MG63 (cell line): Measurements from ENCODE around the gene SMG1. TPM values are rescaled to one million over a fixed set of nuclear protein-coding genes. Genes with fewer than 3 reads are reported as not detected.
"Not testable (repeated sequence)": the region's sequence is repeated elsewhere in the genome, so short reads cannot be mapped to it uniquely, and the experiment has no call there.

Source experiments
- DNase-seq: peaks from one replicate; pipeline ENCODE4 v3.0.0-alpha.2; 2020
- H3K27me3 ChIP-seq: fragments of 250-450 bp; sonication (Bioruptor Pico); 2 replicates; pipeline ENCODE4 v1.5.1; 2020; ENCODE audit warnings: mild to moderate bottlenecking, moderate library complexity
- H3K36me3 ChIP-seq: fragments of 250-450 bp; sonication (Bioruptor Pico); 2 replicates; pipeline ENCODE4 v1.5.1; 2020; ENCODE audit warnings: mild to moderate bottlenecking, moderate library complexity
- H3K4me3 ChIP-seq: fragments of 250-450 bp; sonication (Bioruptor Pico); 2 replicates; pipeline ENCODE4 v1.5.1; 2020; ENCODE audit warnings: mild to moderate bottlenecking, moderate library complexity
- H3K9me3 ChIP-seq: fragments of 250-450 bp; sonication (Bioruptor Pico); 2 replicates; pipeline ENCODE4 v1.5.1; 2020; ENCODE audit warnings: mild to moderate bottlenecking, moderate library complexity
- total RNA-seq: library from RNA; depleted of rRNA; stranded (reverse); fragments of >200 nt; shearing (Covaris generic); gene quantifications from 2 replicates; pipeline ENCODE4 v1.2.3, GENCODE V29; 2014; ENCODE audit warnings: low replicate concordance

The SMG1 gene
- total RNA-seq, 1 experiment from 2014 or later: 15.3 TPM

DNA sequence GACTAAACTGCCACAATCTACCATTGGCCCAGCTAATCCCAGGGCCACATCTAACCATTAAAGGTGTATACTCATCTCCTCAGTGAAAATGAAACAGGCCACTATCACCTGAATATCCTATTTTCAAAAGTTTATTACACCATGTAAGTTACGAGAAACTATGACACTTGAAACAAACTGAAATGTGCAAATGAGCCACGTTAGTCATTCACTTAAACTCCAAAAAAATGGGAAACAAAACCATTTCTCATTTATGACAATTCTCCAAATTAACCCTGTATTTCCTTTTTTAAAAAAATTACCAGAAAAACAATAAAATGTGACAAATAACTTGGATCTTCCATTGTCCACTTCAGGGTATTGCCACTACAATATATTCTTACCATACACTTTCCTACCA lies 41.8 kb downstream of the SMG1 start:
- not testable (repeated sequence) for H3K27me3 ChIP-seq, H3K4me3 ChIP-seq, DNase-seq, H3K9me3 ChIP-seq
- peaks cover 43% of the 10 kb centered on the region for H3K36me3 ChIP-seq

- H3K9me3 ChIP-seq, DNase-seq, H3K27me3 ChIP-seq, H3K4me3 ChIP-seq: not testable (repeated sequence)
- peaks cover 39% of the 10 kb centered on the region for H3K36me3 ChIP-seq
Measured at GRCh38 chr16:18877734-18878133, 48.5 kb downstream of the SMG1 start.

DNA sequence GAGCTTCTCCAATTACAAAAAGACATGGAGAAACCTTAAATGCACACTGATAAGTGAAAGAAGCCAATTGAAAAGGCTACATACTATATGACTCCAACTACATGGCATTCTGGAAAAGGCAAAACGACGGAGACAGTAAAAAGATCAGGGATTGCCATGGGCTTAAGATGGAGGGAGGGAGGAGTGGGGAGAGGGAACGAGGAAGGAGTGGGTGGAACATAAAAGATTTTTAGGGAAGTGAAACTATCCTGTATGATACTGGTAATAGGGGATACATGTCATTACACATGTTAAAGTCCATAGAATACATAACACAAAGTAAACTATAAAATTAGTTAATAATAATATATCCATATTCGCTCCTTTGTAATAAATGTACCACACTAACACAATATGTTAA lies 48.9 kb downstream of the SMG1 start:
- not testable (repeated sequence) for H3K4me3 ChIP-seq, H3K27me3 ChIP-seq, DNase-seq, H3K9me3 ChIP-seq
- peaks cover 37% of the 10 kb centered on the region for H3K36me3 ChIP-seq

- not testable (repeated sequence) for H3K27me3 ChIP-seq, H3K9me3 ChIP-seq, DNase-seq, H3K4me3 ChIP-seq
- H3K36me3 ChIP-seq: peaks cover 33% of the 10 kb centered on the region
Measured at GRCh38 chr16:18876301-18876700, 49.9 kb downstream of the SMG1 start.

DNA sequence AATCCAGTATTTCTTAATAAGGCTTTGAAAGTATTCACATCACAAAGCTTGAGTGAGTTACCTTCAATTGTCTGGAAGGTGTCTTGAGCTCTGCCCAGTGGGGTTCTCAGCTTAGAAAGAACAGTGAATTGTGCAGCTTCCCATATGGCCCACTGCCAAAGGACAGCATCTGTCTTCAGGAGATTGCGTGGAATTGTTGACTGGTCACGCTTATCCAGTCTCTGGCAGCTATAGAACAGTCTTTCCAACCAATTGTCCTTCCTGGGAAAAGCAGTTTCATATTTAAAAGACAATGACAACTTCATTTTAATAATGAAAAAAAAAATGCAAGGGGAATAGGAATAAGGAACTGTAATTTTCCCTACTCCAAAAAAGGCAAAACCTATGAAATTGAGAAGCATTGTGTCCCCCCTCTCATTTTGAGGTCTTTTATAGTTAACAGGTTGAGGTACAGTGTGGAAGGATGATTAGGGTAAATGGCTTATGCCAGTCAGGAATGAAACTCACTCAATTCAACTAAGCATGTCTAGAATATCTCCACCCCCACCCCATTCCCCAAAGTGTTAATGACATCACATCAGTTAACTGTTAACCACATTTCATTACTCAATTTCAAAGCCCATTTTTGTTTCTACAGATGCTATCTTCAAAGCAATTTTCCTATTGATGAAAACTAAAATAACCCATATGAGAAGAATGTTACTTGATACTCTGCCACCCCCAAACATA lies 57.0 kb downstream of the SMG1 start:
- DNase-seq: peak; percentile 26
- not testable (repeated sequence) for H3K27me3 ChIP-seq, H3K9me3 ChIP-seq, H3K4me3 ChIP-seq
- peaks cover 47% of the 10 kb centered on the region for H3K36me3 ChIP-seq

- peak; percentile 4 for DNase-seq
- not testable (repeated sequence) for H3K27me3 ChIP-seq, H3K9me3 ChIP-seq, H3K4me3 ChIP-seq
- H3K36me3 ChIP-seq: peaks cover 51% of the 10 kb centered on the region
Measured at GRCh38 chr16:18866277-18866823, 59.9 kb downstream of the SMG1 start.

GRCh38 chr16:18862891-18863290 lies 63.3 kb downstream of the SMG1 start:
- DNase-seq, H3K27me3 ChIP-seq, H3K9me3 ChIP-seq, H3K4me3 ChIP-seq: not testable (repeated sequence)
- H3K36me3 ChIP-seq: peaks cover 51% of the 10 kb centered on the region

GRCh38 chr16:18855196-18855595 lies 71.0 kb downstream of the SMG1 start:
- H3K4me3 ChIP-seq: no peak overlapping the region
- H3K36me3 ChIP-seq: peaks cover 68% of the 10 kb centered on the region
- H3K27me3 ChIP-seq: no peaks in the 10 kb centered on the region
- H3K9me3 ChIP-seq: no peaks in the 10 kb centered on the region
- DNase-seq: no peak

- no peak for DNase-seq
- Histone ChIP-seq H3K4me3 (no peak overlapping the region), H3K36me3 (peaks cover 71% of the 10 kb centered on the region), H3K27me3 (no peaks in the 10 kb centered on the region), H3K9me3 (no peaks in the 10 kb centered on the region)
Measured at GRCh38 chr16:18853694-18854093, 72.5 kb downstream of the SMG1 start.

- Histone ChIP-seq H3K9me3 (no peaks in the 10 kb centered on the region), H3K4me3 (no peak overlapping the region), H3K27me3 (no peaks in the 10 kb centered on the region), H3K36me3 (peaks cover 74% of the 10 kb centered on the region)
- no peak for DNase-seq
Measured at GRCh38 chr16:18852647-18853046, 73.6 kb downstream of the SMG1 start.

DNA sequence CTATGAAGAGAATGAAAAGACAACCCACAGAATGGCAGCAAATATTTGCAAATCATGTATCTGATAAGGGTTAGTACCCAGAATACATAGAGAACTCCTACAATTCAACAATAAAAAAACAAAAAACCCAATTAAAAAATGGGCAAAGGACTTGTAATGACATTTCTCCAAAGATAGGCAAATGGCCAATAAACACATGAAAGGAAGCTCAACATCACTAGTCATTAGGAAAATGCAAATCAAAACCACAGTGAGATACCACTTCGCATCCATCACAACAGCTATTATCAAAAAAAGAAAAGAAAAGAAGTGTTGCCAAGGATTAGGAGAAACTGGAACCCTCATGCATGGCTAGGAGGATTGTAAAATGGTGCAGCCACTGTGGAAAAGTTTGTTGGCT lies 79.8 kb downstream of the SMG1 start:
- no peak for DNase-seq
- Histone ChIP-seq H3K36me3 (peaks cover 91% of the 10 kb centered on the region), H3K4me3 (no peak overlapping the region), H3K9me3 (no peaks in the 10 kb centered on the region), H3K27me3 (no peaks in the 10 kb centered on the region)

DNA sequence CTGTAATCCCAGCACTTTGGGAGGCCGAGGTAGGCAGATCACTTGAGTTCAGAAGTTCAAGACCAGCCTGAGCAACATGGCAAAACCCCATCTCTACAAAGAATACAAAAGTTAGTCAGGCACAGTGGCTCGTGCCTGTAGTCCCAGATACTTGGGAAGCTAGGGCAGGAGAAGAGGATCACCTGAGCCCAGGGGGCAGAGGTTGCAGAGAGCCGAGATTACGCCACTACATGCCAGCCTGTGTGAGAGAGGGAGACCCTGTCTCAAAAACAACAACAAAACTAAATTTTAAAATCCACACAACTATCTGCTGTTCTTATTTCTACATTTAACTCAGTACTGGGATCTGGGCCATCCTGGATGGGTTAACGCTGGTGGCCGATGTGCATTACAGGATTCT lies 83.6 kb downstream of the SMG1 start:
- H3K36me3 ChIP-seq: peaks cover 92% of the 10 kb centered on the region
- H3K27me3 ChIP-seq: no peaks in the 10 kb centered on the region

DNA sequence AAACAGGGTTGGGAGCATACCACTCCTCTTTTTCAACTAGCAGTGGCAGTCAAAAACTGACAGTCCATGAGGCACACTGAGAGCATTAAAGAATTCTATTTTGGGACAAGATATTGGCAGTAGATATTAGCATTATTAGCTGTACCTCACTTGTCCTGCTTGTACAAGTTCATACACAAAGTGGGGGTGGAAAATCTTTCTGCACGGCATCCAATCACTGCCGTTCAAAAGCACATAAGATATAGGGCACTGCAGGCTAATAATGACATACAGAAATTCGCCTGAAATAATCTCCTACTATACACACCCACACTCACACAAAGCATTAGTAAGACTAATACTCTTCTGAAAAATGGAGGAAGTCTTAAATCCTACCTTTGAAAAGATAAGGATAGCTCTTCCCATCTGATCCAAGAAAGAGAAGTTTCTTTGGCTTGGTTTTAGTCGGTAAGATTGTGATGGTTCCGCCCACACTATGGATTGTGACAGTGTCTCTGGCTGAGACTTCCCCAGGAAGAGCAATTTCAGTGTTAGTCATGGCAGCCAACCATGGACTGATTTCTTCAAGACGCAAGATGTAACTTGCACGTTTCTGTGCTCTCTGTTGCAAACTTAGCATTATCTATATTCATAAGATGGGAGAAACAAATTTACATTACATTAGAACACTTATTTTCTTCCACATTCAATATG lies 84.2 kb downstream of the SMG1 start:
- no peak for DNase-seq
- peaks cover 92% of the 10 kb centered on the region for H3K36me3 ChIP-seq
- H3K4me3 ChIP-seq: no peak overlapping the region
- H3K27me3 ChIP-seq: no peaks in the 10 kb centered on the region
- H3K9me3 ChIP-seq: no peaks in the 10 kb centered on the region

More for the DNA sequence above, 83.6 kb downstream of the SMG1 start:
- DNase-seq: no peak
- Histone ChIP-seq H3K4me3 (no peak overlapping the region), H3K9me3 (no peaks in the 10 kb centered on the region)

- no peaks in the 10 kb centered on the region for H3K27me3 ChIP-seq
- no peak for DNase-seq
- no peak overlapping the region for H3K4me3 ChIP-seq
- peaks cover 5% of the 10 kb centered on the region for H3K9me3 ChIP-seq
- peaks cover 92% of the 10 kb centered on the region for H3K36me3 ChIP-seq
Measured at GRCh38 chr16:18839555-18839954, 86.7 kb downstream of the SMG1 start.

- no peak for DNase-seq
- peaks cover 99% of the 10 kb centered on the region for H3K36me3 ChIP-seq
- peaks cover 5% of the 10 kb centered on the region for H3K9me3 ChIP-seq
- H3K27me3 ChIP-seq: no peaks in the 10 kb centered on the region
- H3K4me3 ChIP-seq: no peak overlapping the region
Measured at GRCh38 chr16:18836702-18837101, 89.5 kb downstream of the SMG1 start.

DNA sequence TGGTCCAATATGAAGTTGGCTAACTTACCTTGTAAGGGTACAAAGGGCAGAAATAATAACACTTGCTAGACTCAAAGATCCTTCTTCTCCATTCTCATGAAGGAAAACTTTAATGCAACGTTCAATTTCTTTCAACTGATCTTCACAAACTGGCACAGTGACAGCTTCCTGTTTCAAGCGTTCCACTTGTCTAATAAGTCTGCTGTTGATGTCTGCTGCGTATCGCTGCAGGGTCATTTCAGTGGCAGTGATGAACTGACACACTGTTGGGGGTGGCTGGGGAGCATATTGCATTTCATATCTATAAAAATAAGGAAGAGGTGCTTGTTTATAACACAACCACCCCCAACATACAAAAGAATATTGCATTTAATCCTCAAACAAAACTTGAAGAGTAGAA lies 91.3 kb downstream of the SMG1 start:
- DNase-seq: peak; percentile 14
- Histone ChIP-seq H3K36me3 (peaks cover 96% of the 10 kb centered on the region), H3K27me3 (no peaks in the 10 kb centered on the region), H3K4me3 (no peak overlapping the region), H3K9me3 (peaks cover 5% of the 10 kb centered on the region)

GRCh38 chr16:18833707-18834505 lies 92.3 kb downstream of the SMG1 start:
- Histone ChIP-seq H3K4me3 (no peak overlapping the region), H3K36me3 (peaks cover 96% of the 10 kb centered on the region), H3K9me3 (peaks cover 5% of the 10 kb centered on the region), H3K27me3 (no peaks in the 10 kb centered on the region)
- DNase-seq: no peak
